Fibroblast of skin of right quadriceps (primary cell): ENCODE measurements around the gene UGT1A10.
"Not testable (repeated sequence)": the region's sequence is repeated elsewhere in the genome, so short reads cannot be mapped to it uniquely, and the experiment has no call there.

ENCODE experiments used
- DNase-seq: peaks from one replicate; pipeline ENCODE4 v3.0.0-alpha.2; 2013

UGT1A10 gene

DNA sequence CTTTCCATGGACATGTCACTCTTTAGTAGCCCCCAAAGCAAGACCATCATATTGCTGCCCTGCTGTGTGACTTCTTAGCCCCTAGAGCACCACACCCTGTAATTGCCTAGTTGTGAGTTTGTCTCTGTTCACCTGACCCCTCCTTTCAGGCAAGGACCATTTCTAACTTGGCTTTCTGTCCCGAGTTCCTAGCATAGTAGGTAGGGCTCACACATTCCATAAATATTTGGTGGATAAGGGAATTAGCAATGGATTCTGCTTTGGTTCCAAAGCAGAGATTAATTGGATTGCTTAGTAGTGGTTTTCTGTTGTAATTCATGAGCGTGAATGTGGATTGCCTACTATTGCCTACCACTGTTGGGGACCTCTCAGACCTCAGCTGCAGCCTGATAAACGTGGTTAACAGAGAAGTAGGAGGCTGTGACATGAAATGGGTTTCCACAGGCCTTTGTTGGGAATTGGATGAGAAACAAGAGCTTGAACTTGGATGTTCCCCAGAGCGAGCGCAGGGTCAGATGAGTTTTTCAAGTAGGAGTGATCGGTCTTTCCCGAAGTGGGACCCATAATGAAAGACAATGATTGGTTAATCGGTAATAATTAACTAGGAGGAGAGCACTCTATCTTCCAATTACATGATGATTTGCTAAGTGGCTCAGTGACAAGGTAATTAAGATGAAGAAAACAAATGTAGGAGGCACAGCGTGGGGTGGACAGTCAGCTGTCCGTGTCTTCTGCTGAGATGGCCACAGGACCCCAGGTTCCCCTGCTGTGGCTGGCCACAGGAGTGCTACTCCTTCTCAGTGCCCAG, 110.4 kb downstream of the UGT1A10 start:
- DNase-seq, result no peak

DNA sequence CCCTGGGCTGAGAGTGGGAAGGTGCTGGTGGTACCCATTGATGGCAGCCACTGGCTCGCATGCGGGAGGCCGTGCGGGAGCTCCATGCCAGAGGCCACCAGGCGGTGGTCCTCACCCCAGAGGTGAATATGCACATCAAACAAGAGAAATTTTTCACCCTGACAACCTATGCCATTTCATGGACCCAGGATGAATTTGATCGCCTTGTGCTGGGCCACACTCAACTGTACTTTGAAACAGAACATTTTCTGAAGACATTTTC, 111.0 kb downstream of the UGT1A10 start:
- no peak for DNase-seq

DNA sequence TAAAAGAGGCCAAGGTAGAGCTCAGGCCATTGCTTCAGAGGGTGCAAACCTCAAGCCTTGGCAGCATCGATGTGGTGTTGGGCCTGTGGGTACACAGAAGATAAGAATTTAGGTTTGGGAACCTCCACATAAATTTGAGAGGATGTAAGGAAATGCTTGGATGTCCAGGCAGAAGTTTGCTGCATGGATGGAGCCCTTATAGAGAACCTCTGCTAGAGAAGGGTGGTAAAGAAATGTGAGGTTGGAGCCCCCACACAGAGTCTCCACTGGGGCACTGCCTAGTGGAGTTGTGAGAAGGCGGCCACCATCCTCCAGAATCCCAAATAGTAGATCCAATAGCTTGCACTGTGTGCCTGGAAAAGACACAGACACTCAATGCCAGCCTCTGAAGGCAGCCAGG, 114.4 kb downstream of the UGT1A10 start:
- not testable (repeated sequence) for DNase-seq

DNA sequence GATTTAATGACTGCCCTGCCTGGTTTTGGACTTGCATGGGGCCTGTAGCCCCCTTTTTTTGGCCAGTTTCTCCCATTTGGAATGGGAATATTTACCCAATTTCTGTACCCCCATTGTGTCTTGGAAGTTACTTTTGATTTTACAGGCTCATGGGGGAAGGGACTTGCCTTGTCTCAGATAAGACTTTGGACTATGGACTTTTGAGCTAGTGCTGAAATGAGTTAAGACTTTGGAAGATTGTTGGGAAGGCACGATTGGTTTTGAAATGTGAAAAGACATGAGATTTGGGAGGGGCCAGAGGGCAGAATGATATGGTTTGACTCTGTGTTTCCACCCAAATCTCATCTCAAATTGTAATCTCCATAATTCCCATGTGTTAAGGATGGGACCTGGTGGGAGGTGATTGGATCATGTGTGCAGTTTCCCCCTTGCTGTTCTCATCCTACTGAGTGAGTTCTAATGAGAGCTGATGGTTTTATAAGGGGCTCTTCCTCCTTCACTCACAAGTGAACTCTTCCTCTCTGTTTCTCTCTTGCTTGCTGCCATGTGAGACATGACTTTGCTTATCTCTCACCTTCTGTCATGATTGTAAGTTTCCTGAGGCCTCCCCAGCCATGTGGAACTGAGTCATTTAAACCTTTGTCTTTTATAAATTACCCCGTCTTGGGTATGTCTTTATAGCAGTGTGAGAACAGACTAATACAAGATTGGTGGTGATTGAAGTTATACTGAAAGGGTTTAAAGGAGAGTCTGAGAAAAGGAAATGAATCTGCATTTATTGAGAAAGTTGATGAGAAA, 115.2 kb downstream of the UGT1A10 start:
- not testable (repeated sequence) for DNase-seq

DNA sequence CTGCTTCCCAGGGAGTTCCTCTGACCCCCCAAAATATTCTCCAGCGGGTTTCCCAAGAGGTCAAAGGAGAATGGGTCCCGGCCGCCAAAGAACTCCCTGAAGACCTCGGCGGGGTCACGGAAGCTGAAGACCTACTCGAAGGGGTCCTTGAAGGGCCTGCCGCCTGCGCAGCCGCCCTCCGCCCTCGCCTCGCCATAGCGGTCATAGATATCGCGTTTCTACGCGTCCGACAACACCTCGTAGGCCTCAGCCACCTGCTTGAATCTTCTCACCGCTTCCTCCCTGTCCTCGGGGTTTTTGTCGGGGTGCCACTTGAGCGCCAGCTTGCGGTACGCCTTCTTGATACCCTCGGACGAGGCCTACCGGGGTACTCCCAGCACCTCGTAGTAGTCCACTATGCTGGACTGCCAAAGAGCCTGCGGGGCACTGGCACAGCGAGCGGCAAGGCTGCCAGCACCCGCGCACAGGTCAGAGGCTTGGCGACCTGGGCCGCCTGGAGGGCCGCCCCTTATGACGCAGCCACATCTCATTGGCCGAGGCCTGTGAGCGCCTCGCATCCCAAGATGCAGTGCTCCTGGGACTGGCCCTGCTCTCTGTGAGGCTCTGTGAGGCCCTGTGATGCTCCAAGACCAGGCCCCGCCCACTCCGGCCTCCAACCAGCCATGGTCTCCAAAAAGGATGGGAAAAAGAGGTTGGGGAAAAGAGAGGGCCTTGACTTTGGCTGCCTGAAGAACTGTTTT, 118.8 kb downstream of the UGT1A10 start:
- DNase-seq, result no peak

DNA sequence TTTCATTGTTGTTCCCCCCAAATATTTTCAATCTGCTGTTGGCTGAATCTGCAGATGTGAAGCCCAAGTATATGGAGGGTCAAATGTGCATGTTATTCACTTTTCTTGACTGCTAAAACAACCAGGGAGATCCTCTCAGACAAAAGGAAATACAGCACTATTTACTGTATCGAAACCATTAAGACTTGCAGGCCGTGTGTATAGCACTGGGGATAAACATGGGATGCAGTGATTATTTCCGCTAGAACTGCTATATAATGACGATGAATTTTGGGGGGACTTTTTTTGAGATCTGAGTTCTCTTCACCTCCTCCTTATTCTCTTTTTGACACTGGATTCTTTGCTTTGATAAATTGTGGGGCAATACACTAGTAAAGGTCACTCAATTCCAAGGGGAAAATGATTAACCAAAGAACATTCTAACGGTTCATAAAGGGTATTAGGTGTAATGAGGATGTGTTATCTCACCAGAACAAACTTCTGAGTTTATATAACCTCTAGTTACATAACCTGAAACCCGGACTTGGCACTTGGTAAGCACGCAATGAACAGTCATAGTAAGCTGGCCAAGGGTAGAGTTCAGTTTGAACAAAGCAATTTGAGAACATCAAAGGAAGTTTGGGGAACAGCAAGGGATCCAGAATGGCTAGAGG, 120.3 kb downstream of the UGT1A10 start:
- DNase-seq, result no peak

DNA sequence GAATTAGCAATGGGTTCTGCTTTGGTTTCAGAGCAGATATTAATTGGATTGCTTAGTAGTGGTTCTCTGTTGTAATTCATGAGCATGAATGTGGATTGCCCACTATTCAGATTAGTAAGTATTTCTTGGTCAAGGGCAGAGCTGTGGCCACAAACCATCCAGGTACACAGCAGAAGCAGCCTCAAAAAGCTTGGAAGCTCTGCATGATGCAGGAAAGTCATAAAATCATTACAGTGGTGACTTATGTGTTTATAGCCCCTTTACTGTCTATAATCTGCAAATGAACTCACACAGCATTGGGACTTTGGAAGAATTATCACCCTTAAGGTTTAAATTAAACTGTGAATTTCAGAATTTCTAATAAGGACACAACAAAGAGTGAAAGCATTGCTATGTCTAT, 121.9 kb downstream of the UGT1A10 start:
- DNase-seq, result no peak

DNA sequence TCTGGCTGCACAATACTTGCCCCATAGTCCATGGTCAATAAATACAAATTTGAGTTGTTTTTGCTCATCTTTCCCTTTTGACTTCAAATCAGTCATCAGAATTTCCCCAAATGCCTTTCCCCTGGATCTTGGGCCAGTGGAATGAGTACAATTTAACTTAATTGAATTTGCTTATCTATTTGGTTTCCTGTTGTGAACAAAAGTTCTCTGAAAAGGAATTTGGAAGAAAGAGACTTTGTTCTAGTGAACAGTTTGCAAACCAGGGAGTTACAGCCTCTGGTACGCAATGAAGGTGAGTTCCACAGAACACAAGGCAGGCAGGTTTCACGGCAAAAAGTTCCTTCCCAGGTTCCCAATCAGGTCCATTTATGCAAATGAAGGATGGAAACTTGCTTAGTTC, 122.6 kb downstream of the UGT1A10 start:
- DNase-seq, result no peak

DNA sequence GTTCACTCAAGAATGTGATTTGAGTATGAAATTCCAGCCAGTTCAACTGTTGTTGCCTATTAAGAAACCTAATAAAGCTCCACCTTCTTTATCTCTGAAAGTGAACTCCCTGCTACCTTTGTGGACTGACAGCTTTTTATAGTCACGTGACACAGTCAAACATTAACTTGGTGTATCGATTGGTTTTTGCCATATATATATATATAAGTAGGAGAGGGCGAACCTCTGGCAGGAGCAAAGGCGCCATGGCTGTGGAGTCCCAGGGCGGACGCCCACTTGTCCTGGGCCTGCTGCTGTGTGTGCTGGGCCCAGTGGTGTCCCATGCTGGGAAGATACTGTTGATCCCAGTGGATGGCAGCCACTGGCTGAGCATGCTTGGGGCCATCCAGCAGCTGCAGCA, 123.8 kb downstream of the UGT1A10 start, which contains the start of gene UGT1A1:
Gene UGT1A1 (plus strand): TSS at position 228 of the 400 bp plus-strand sequence. CDS start 18 bp downstream, at position 246.
- DNase-seq, result no peak

DNA sequence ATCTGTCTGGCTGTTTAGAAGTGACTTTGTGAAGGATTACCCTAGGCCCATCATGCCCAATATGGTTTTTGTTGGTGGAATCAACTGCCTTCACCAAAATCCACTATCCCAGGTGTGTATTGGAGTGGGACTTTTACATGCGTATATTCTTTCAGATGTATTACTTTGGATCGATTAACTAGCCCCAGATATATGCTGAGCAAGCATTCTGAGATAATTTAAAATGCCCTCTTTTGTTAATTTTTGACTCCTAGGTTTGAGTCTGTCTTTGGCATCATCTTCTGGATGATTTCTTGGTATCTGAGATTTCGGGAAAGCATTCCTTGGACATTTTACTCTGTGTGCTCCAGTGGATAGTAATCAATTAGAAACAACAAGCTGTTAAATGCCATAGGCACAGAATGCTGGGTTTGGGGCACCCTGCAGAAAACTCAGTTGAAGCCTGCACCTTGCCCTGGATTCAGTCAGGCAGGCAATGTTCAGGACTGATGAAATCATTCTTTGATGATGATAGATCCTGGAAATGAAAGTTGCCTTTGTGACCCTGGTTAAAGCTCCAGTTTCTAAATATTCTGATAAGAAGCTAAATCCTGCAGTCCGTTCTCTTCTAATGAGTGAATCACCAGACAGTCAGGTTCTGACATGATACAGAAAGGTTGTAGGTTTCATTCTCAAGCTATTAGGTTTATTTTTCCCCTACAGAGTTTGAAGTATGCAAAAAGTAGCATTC, 125.0 kb downstream of the UGT1A10 start:
- no peak for DNase-seq

DNA sequence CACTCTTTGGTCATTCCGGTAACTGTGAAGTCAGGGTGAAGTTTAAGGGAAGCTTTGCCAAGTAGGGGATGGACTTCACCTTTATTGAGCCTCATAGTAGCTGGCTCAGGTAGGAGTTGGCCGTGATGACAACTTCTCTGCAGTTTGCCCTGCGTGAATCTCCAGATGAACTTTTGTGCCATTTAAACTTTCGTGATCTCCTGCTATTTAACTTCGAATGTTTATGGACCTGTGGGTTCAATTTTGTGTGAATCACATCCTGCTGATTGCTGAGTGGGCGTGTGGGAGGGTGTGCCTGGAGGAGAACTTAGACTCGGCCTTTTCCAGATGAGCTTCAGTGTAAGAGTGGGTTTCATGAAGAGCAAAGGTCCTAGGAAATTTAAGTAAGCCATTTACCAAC, 128.0 kb downstream of the UGT1A10 start:
- DNase-seq, result peak; percentile 3

DNA sequence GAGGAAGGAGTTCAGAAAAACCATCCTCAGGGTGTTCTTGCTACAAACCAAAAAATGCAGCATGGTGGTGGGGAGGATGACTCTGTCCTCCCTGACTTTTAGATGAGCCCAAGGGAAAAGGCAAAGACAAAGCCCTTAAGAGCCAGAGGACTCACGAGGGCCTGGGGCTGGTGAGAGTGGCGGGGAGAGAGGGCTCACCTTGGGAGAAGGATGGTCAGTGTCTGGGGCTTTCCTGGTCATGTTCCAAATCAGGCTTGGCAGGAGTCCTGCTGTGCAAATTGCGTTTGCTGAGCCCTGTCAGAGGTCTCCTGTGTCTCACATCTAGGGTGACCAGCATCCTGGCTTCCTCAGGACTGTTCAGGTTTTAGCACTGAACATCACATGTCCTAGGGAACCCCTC, 128.5 kb downstream of the UGT1A10 start:
- no peak for DNase-seq

DNA sequence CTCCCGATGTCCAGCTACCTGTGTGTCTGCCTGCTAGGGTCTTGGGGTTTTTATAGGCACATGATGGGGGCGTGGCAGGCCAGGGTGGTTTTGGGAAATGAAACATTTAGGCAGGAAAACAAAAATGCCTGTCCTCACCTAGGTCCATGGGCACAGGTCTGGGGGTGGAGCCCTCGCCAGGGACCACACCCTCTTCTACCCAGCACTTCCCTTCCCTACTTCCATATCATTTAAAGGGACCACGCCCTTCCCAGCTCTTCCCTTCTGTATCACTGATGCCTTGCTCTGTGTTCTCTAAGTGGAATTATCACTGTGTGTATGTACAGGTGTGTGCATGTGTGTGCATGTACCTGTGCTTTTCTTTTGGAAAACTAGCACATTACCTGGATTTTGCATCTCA, 130.2 kb downstream of the UGT1A10 start:
- DNase-seq, result no peak

DNA sequence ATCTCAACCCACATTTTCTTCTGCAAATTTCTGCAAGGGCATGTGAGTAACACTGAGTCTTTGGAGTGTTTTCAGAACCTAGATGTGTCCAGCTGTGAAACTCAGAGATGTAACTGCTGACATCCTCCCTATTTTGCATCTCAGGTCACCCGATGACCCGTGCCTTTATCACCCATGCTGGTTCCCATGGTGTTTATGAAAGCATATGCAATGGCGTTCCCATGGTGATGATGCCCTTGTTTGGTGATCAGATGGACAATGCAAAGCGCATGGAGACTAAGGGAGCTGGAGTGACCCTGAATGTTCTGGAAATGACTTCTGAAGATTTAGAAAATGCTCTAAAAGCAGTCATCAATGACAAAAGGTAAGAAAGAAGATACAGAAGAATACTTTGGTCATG, 131.8 kb downstream of the UGT1A10 start:
- DNase-seq, result no peak

DNA sequence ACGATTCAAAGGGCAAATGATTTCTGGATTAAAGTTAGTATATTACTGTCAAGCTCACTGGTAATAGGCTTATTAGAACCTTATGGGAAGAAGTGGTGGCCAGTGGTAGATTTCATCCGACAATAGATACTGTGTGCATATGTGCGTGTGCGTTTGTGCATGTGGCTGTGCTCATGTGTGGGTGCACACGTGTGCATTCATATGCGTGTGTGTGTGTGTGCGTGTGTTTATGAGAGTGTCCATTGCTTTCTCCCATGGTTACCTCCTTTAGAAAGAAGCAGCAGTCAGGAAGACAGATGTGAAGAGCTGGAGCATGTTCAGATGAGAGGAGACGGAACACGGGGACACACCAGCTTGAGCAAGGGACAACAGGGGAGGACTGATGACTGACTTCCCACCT, 133.0 kb downstream of the UGT1A10 start:
- DNase-seq, result no peak

DNA sequence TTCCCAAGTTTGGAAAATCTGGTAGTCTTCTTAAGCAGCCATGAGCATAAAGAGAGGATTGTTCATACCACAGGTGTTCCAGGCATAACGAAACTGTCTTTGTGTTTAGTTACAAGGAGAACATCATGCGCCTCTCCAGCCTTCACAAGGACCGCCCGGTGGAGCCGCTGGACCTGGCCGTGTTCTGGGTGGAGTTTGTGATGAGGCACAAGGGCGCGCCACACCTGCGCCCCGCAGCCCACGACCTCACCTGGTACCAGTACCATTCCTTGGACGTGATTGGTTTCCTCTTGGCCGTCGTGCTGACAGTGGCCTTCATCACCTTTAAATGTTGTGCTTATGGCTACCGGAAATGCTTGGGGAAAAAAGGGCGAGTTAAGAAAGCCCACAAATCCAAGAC, 135.9 kb downstream of the UGT1A10 start:
- DNase-seq, result no peak

DNA sequence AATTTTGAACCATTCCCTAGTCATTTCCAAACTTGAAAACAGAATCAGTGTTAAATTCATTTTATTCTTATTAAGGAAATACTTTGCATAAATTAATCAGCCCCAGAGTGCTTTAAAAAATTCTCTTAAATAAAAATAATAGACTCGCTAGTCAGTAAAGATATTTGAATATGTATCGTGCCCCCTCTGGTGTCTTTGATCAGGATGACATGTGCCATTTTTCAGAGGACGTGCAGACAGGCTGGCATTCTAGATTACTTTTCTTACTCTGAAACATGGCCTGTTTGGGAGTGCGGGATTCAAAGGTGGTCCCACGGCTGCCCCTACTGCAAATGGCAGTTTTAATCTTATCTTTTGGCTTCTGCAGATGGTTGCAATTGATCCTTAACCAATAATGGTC, 136.3 kb downstream of the UGT1A10 start:
- no peak for DNase-seq

DNA sequence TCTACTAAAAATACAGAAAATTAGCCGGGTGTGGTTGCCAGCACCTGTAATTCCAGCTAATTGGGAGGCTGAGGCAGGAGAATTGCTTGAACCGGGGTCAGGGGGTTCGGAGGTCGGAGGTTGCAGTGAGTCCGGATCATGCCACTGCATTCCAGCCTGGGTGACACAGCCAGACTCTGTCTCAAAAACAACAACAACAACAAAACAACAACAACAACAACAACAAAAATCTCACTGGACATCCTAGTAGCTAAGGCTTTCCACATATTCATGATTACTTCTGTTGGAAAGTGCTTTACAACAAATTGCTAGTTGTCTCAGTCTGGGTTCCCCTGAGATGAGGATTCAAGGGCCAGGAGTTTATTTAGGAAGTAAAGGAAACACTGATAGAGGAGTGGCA, 137.6 kb downstream of the UGT1A10 start:
- DNase-seq, result no peak

DNA sequence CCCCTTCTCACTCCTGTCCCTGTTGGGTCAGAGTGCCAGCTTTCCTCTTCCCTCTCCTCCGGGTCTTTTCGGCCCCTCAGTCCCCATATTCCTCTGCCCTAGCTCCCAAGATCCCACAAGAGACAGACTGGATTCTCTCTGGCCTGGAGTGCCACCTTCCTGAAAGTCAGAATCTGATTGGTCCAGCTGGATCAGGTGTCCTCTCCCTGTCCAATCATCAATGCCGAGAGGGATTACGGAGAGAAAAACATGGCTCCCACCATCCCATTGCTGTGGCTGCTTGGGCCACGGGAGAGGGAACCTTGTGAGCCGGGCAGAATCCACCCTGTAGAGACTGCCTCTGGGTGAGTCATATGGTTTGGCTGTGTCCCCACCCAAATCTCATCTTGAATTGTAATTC, 139.2 kb downstream of the UGT1A10 start:
- DNase-seq, result no peak

DNA sequence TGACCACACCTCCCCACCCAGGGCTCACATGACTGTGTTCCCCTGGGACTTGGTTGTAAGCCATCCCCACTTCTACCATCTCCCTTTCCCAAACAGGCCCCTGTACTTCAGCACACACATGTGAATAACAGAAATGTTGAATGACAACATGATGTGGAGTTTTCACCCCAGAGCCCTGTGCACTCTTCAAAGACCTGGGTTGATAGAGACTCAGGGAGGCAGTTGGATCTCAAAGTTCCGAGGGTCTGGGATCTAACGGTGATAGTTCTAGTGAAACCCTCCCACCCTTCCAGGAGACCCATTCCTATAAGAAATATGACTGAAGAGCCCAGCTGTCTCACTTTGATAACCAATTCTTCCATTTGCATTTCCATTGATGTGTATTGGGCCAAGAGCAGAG, 141.8 kb downstream of the UGT1A10 start, which contains the start of gene MROH2A:
Gene MROH2A (plus strand): TSS at position 301 of the 400 bp plus-strand sequence. CDS start 1,029 bp downstream, outside the sequence.
- no peak for DNase-seq

DNA sequence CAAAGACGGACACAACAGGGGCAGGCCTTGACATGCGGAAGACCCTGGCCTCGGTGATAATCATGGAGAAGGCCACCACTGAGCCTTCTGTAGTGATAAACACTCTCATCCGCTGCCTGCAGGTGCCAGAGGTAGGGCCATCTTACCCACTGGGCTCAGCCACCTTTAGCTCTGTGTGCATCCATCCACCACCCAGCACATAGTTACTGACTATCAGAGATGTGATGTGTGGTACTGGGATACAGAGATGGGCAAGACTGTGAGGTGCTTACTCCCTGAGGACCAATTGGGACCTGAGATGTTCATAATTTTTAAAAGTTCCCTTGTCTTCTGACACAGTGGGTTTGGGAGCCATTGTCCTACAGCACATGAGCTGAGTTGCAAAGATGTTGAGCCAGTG, 143.5 kb downstream of the UGT1A10 start:
- DNase-seq, result no peak

DNA sequence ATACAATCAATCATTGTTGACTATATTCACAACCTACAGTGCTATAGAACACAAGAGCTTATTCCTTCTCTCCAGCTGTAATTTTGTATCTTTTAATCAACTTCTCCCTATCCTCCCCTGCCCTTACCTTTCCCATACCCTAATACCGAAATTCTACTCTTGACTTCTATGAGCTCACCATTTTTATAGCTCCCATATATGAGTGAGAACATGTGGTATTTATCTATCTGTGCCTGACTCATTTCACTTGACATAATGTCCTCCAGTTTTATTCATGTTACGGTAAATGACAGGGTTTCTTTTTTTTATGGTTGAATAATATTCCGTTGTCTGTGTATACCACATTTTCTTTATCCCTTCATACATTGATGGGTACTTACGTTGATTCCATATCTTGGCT, 144.5 kb downstream of the UGT1A10 start:
- no peak for DNase-seq
